Measurements from ENCODE around the gene ZFYVE19.

DNA sequence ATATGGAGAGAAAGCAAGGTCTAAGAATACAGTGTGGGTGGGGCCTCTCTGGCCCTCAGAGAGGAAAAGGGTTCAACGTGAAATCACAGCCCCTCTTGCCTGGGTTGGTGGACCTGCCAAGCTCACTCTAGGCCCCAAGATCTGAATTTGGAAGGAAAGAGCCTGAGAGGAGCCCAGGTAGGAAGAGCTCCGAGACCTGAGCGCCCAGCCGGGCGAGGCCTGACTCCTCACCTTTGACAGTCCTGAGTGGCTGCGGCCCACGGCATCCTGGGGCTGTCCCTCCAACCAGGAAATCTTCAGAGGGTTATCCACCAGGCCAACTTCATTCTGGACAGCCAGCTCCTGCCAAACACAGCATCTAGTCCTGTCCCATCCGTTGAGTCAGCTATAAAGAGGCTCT, 33.4 kb upstream of the ZFYVE19 start:
- TF ChIP-seq, protein P1, sequence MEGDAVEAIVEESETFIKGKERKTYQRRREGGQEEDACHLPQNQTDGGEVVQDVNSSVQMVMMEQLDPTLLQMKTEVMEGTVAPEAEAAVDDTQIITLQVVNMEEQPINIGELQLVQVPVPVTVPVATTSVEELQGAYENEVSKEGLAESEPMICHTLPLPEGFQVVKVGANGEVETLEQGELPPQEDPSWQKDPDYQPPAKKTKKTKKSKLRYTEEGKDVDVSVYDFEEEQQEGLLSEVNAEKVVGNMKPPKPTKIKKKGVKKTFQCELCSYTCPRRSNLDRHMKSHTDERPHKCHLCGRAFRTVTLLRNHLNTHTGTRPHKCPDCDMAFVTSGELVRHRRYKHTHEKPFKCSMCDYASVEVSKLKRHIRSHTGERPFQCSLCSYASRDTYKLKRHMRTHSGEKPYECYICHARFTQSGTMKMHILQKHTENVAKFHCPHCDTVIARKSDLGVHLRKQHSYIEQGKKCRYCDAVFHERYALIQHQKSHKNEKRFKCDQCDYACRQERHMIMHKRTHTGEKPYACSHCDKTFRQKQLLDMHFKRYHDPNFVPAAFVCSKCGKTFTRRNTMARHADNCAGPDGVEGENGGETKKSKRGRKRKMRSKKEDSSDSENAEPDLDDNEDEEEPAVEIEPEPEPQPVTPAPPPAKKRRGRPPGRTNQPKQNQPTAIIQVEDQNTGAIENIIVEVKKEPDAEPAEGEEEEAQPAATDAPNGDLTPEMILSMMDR (IDR thresholded peaks at IDR 0.05) = no peak
- no peak for TF ChIP-seq POLR2A (IDR thresholded peaks at IDR 0.05)

All from thyroid gland (tissue), 4 donors.